Glomerular endothelial cell (primary cell): ENCODE data around the gene C2orf72. TPM values are rescaled to one million over a fixed set of nuclear protein-coding genes. Genes with fewer than 3 reads are reported as not detected.
"Not testable (repeated sequence)": the region's sequence is repeated elsewhere in the genome, so short reads cannot be mapped to it uniquely, and the experiment has no call there.

Experiments
- DNase-seq: peaks from one replicate; pipeline ENCODE4 v3.0.0-alpha.2; 2011; ENCODE audit warnings: low read depth, low spot score; ENCODE audit errors: extremely low read depth
- total RNA-seq: library from RNA; depleted of rRNA; stranded (reverse); fragments of >200 nt; gene quantifications from 2 replicates; pipeline ENCODE4 v1.2.3, GENCODE V29; 2015

Gene C2orf72
- total RNA-seq, 1 donor from 2014 or later: 0.29 TPM

GRCh38 chr2:231063347-231063746 lies 26.0 kb downstream of the C2orf72 start:
- DNase-seq: no peak

DNA sequence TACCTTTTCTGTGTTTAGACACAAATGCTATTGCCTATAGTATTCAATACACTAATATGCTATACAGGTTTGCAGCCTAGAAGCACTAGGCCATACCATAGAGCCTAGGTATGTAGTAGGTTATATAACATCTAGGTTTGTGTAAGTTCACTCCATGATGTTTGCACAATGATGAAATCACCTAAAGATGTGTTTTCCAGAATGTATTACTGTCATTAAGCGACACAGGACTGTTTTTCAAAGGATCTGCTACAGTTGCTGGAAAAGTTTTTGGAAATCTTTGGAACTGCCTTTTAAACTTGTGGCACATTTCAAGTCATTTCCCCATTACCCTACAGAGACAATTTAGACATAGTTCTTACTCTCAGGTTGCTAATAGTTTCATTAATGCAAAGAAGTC lies 28.6 kb downstream of the C2orf72 start:
- no peak for DNase-seq

GRCh38 chr2:231067531-231067930 lies 30.2 kb downstream of the C2orf72 start:
- not testable (repeated sequence) for DNase-seq

- no peak for DNase-seq
Measured at GRCh38 chr2:231068525-231069222, 31.4 kb downstream of the C2orf72 start.

- DNase-seq: no peak
Measured at GRCh38 chr2:231069379-231070054, 32.2 kb downstream of the C2orf72 start.

DNA sequence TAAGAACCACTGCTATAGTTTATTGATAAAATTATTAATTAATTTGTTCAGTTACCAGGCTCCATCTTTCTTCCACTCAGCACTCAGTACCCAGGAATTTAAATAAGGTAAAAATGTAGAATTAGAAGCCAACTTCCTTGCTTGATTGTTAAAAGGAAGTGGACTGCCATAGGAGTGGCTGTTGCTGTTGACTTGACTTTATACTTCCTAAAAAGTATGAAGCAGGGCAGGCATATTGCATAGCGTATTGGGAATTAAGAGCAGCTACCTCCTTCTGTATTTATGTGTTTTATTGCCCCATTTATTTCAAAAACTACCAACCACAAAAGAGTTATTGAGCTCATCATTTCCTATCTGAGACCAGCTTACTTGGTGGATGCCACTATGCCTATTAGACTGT lies 47.2 kb downstream of the C2orf72 start:
- DNase-seq: no peak

DNA sequence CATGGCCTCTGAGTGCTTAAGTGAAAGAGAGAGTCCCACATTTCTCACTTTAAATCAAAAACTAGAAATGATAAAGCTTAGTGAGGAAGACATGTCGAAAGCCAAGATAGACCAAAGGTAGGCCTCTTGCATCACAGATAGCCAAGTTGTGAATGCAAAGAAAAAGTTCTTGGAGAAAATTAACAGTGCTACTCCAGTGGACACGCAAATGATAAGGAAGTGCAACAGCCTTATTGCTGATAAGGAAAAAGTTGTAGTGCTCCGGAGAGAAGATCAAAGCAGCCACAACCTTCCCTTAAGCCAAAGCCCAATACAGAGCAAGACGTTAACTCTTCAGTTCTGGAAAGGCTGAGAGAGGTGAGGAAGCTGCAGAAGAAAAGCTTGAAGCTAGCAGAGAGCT lies 51.4 kb downstream of the C2orf72 start:
- no peak for DNase-seq

GRCh38 chr2:231093933-231094332 lies 56.6 kb downstream of the C2orf72 start:
- no peak for DNase-seq

DNA sequence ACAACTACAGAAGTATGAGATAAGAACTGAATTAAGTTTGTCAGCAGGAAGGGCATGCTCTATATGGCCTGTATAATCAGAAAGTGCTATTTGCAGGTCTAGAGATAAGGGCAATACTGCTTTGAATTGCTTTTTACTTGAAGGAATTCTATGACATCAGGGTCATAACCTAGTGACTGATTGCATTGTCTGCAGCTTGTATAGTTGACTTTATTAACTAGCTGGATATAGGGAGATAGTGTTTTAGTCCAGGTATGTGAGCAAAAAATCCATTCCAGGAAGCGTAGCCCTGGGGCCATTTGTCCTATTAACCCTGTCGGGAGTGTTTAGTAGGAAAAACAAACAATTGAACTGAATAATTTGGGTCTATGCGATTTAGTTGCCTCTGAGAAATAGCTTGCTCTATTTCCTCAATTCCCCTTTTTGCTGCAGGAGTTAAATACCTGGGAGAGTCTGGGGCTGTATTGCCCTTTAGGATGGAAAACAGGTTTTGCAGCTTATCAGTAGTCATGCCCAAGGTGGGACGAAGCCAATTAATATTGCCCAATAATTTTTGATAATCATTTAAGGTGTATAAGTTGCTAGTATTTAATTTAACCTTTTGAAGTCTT lies 57.5 kb downstream of the C2orf72 start:
- no peak for DNase-seq

Other genes with a start within 250 kb of the C2orf72 start
- gene ITM2C, start 172.6 kb upstream of the C2orf72 start, total RNA-seq: 47.2 and 91.2 TPM in 2 replicates
- not detected in 2 replicates for gene GPR55, start 112.3 kb upstream of the C2orf72 start, total RNA-seq
- not detected in 2 replicates for gene SPATA3, start 41.4 kb upstream of the C2orf72 start, total RNA-seq
- 98.1 and 104 TPM in 2 replicates for gene PSMD1, start 19.3 kb downstream of the C2orf72 start, total RNA-seq
- gene HTR2B, start 87.5 kb downstream of the C2orf72 start, total RNA-seq: 0.19 and 1.2 TPM in 2 replicates
- 21.3 and 44.2 TPM in 2 replicates for gene ARMC9, start 161.1 kb downstream of the C2orf72 start, total RNA-seq